ENCODE measurements around the gene HEATR1.
"Not testable (repeated sequence)": the region's sequence is repeated elsewhere in the genome, so short reads cannot be mapped to it uniquely, and the experiment has no call there.

Gene HEATR1

GRCh38 chr1:236590553-236591150 lies 13.7 kb downstream of the HEATR1 start:
- DNase-seq, result no peak

- DNase-seq, result no peak
These were observed 14.8 kb downstream of the HEATR1 start for GRCh38 chr1:236589531-236589930.

DNA sequence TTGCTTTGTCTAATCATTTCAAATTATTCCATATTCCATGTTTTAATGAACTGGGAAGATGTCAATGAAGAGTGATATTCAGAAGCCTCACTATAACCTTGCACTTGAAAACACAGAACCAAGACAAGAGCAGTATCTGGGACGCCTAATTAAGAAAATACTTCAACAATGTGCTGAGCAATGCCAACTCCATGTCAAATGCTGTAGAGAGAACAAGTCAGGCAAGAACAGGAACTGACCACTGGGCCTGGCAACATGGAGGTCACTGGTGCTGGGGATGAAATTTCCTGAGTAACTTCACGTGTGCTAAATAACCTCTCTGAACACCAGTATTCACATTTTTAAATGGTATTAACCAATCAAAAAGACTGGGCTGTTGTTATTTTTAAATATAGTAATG lies 22.8 kb downstream of the HEATR1 start:
- no peak for DNase-seq

DNA sequence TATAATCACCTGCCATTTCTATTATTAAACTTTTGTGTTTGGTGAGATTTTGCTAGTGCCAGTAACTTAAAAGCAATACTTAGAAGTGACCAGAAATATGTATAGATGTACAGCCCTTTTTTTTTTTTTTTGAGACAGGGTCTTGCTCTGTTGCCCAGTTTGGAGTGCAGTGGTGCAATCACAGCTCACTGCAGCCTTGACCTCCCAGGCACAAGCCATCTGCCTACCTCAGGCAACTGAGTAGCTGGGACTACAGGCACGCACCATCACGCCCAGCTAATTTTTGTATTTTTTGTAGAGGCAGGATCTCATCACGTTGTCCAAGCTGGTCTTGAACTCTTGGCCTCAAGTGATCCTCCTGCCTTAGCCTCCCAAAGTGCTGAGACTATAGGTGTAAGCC lies 23.9 kb downstream of the HEATR1 start:
- DNase-seq, result not testable (repeated sequence)

- no peak for DNase-seq
These were observed 25.7 kb downstream of the HEATR1 start for GRCh38 chr1:236578661-236579060.

- not testable (repeated sequence) for DNase-seq
These were observed 27.3 kb downstream of the HEATR1 start for GRCh38 chr1:236577041-236577440.

- no peak for DNase-seq
These were observed 28.3 kb downstream of the HEATR1 start for GRCh38 chr1:236576004-236576403.

DNA sequence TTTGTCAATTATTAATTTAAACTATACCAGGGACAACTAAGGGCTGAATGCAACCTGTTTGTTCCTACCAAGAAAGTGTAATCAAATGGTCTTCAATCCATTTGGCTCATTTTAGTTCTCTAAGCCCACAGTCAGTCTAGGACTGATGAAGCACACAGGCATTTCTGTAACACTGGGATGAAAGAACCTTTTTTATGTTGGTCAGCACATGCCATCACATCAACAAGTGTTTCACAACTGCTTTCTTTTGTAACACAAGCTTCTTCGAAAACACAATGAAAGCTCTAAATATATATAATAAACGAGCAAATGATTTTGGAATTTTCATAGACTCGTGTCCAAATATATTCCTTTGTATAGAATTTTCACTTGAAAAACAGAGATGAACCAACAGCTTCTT lies 28.8 kb downstream of the HEATR1 start:
- no peak for DNase-seq

DNA sequence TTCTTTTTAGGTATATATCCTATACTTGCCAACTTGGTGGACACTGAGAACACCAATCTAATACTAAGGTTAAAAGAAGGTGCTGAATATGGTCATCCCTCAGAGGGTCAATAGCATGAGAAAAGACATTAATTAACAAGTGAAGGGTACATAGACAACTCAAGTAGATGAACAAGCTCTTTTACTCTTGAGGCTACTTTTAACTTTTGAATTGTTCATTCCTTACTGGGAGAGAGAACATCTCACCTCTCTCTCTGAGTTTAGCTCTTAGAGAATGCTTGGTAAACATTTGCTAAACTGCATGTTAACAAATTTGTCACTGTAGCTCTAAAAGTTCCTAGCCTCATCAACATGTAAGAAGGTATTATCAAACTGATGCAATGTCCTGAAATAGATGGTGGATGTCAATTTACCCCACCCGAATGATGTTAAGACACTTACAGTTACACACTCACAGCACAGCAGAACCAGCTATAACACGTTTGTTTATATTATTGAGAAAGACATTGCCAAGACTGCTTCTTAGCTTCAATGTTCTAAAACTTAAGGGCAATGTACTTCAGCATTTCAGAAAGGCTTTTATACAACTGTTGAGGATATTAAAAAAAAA lies 35.9 kb downstream of the HEATR1 start:
- DNase-seq, result no peak

- no peak for DNase-seq
These were observed 38.8 kb downstream of the HEATR1 start for GRCh38 chr1:236565530-236565929.

- DNase-seq, result no peak
These were observed 42.3 kb downstream of the HEATR1 start for GRCh38 chr1:236561976-236562375.

DNA sequence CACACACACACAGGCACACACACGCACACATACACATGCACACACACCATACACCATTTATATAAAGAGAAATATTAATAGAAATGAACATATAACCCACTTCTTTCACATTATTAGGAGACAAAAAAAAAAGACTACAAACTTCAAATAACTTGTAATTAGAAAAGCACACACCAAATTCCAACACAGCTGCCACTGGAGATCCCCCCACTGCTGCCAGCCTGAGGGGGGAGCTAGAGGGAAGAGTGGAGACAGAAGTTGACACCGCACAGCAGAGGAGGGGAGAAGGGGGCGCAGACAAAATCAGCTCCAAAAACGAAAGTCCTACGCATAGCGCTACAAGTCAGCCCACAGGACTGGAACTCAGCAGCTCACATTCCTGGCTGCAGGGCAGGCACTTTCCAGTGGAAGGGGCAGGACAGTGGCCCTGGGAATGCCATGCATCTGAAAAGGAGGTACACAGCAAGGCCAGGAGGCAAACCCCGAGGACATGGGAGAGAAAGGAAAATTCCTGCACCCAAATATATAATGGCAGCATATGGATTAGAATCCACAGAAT lies 44.0 kb downstream of the HEATR1 start:
- no peak for DNase-seq

- DNase-seq, result no peak
These were observed 45.5 kb downstream of the HEATR1 start for GRCh38 chr1:236558846-236559245.

DNA sequence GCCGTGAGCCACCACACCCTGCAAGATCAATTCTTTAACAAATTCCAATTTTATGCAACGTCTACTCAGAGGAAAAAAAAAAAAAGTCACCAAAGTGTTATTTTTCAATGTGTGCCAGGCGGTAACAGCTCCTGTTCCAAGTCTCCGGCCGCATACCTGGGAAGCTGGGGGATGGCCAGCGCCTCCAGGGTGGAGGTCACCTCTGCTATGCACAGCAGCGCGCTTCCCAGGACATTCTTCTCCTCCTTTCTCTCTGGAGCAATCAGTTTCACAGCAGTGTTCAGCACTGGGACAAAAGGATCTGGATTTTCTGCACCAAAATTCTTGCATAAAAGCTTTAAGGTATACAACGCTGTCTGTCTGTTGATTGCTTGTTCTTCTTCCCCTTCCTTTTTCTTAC lies 46.2 kb downstream of the HEATR1 start:
- DNase-seq, result no peak

DNA sequence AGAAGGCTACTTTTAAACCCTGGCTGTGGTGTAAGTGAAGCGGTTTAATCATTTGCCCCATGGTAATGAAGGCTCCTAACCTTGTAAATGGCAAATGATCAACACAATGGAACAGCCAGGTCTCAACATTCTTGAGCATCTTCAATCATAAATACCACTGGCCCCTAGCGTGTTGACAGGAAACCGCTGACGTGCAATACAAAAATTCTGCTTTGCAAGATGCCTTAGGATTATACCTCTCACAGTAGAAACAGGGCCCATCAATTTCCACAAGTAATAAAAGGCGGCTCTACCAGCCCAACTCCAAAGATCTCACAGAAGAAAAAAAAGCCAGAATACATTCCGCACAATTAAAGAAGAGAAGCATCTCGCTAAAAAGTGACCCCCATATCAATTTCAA lies 47.7 kb downstream of the HEATR1 start:
- no peak for DNase-seq

DNA sequence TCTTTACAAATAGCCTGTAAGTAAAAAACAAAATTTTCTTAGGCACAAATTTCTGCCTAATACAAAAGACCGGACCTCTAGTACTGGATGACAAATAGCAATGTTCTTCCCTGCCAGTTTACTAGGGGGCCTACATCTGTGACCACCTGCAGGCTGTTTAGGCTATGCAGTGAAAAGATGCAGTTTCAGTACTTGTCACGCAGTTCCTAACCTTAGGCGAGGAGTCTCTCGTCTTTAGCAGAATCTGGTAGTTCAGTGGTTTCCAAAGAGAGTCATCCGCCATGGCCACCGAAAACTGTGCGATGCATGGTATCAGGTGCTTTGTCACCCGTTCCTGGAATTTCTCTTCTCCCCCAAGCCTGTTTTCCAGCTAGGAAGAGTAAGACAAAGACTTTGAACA lies 50.9 kb downstream of the HEATR1 start:
- no peak for DNase-seq

- no peak for DNase-seq
These were observed 51.4 kb downstream of the HEATR1 start for GRCh38 chr1:236552901-236553300.

- DNase-seq, result no peak
These were observed 52.2 kb downstream of the HEATR1 start for GRCh38 chr1:236552096-236552495.

GRCh38 chr1:236550961-236551851 lies 53.1 kb downstream of the HEATR1 start:
- DNase-seq, result no peak

GRCh38 chr1:236548452-236548851 lies 55.9 kb downstream of the HEATR1 start:
- no peak for DNase-seq

GRCh38 chr1:236545621-236546169 lies 58.6 kb downstream of the HEATR1 start:
- DNase-seq, result no peak

DNA sequence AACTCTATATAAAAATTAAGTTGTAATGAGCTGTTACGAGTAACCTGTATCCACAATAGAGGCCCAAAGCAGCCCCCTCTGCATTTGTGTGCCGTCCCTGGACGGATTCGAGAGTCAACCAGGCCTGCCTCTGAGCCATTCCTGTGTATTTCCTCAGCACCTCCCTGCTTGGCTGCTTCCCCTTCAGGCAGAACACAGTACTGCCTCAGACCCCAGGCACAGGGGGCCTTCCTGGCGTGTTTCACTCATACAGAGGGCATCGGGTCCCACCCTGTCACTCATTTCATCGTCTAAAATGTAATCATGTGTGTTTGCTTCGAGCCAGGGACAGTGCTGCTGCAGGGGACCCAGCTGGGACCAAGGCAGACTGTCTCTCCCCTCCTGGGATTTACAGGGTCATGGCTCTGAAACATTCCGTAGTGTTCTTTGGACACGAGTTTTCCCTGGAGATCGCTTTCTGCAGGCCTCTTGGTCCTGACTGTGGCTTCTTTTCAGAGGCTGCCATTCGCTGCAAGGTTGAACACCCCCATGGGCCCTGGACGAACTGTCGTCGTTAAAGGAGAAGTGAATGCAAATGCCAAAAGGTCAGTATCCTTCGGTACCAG lies 61.1 kb downstream of the HEATR1 start:
- no peak for DNase-seq

DNA sequence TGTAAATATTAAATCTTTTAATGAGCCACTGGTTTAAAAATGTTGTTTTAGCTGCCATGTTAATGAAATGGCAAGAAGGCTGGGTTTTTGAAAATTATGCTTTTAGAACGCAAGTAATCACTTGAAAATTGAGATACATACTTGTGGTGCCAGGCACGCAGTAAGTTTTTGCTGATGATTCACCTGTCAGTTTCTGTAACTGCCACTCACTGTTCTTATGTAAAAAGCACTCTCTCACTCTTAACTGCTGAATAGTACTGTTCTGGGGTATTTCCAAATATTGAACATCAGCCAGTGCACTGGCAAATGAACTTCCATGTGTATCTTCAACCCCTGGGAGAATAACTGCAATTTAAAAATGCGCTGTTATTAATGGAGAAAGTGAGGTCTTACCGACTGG lies 62.6 kb downstream of the HEATR1 start:
- DNase-seq, result no peak

All from NCI-H526 (cell line).